GM18508 (cell line): ENCODE measurements around the gene CD28.
"Not testable (repeated sequence)": the region's sequence is repeated elsewhere in the genome, so short reads cannot be mapped to it uniquely, and the experiment has no call there.

Experiments used
- ATAC-seq: cut with Tn5 transposase; IDR thresholded peaks from one replicate; pipeline ENCODE4 v1.9.1; 2021; ENCODE audit warnings: moderate number of reproducible peaks; ENCODE audit not compliant: insufficient read depth, unreplicated experiment

The CD28 gene

GRCh38 chr2:203779477-203780073 lies 73.1 kb downstream of the CD28 start:
- ATAC-seq = not testable (repeated sequence)

GRCh38 chr2:203780231-203780630 lies 73.8 kb downstream of the CD28 start:
- no peak for ATAC-seq

GRCh38 chr2:203781151-203781550 lies 74.7 kb downstream of the CD28 start:
- ATAC-seq = no peak

GRCh38 chr2:203782262-203782976 lies 76.0 kb downstream of the CD28 start:
- no peak for ATAC-seq

- no peak for ATAC-seq
These were observed 77.2 kb downstream of the CD28 start for GRCh38 chr2:203783496-203784203.

GRCh38 chr2:203784710-203785270 lies 78.4 kb downstream of the CD28 start:
- not testable (repeated sequence) for ATAC-seq

GRCh38 chr2:203785391-203786110 lies 79.1 kb downstream of the CD28 start:
- ATAC-seq = not testable (repeated sequence)

GRCh38 chr2:203786549-203787351 lies 80.3 kb downstream of the CD28 start:
- no peak for ATAC-seq

GRCh38 chr2:203787979-203788378 lies 81.5 kb downstream of the CD28 start:
- ATAC-seq = no peak
